Thymus (tissue), 11 donors: ENCODE measurements around the gene MAP2. TPM values are rescaled to one million over a fixed set of nuclear protein-coding genes. Genes with fewer than 3 reads are reported as not detected.
"Not testable (repeated sequence)": the region's sequence is repeated elsewhere in the genome, so short reads cannot be mapped to it uniquely, and the experiment has no call there.

Source experiments
- DNase-seq, 9 donors: peaks; one replicate each; pipeline ENCODE4 v3.0.0-alpha.2; 2013; ENCODE audit warnings: low spot score in 9 of 9, low read depth in 6 of 9, missing footprints in 1 of 9
- H3K27ac ChIP-seq, 2 donors: one replicate each; pipeline ENCODE4 v1.5.1; 2013; ENCODE audit warnings: control low read depth in 1 of 2, low read depth in 1 of 2, low read length in 1 of 2, mild to moderate bottlenecking in 1 of 2, moderate library complexity in 1 of 2
- H3K27me3 ChIP-seq, 2 donors: one replicate each; pipeline ENCODE4 v1.5.1; 2013; ENCODE audit warnings: low read length in 1 of 2; ENCODE audit not compliant: control insufficient read depth in 2 of 2, insufficient read depth in 1 of 2
- H3K36me3 ChIP-seq, 2 donors: one replicate each; pipeline ENCODE4 v1.5.1; 2013; ENCODE audit warnings: low read length in 1 of 2, mild to moderate bottlenecking in 1 of 2, moderate library complexity in 1 of 2; ENCODE audit not compliant: control insufficient read depth in 2 of 2, insufficient read depth in 2 of 2
- H3K4me1 ChIP-seq, 2 donors: one replicate each; pipeline ENCODE4 v1.5.1; 2013; ENCODE audit warnings: low read length in 2 of 2; ENCODE audit not compliant: control insufficient read depth in 2 of 2, insufficient read depth in 2 of 2
- H3K4me3 ChIP-seq, 2 donors: one replicate each; pipeline ENCODE4 v1.5.1; 2013; ENCODE audit warnings: low read length in 2 of 2, control low read depth in 1 of 2, mild to moderate bottlenecking in 1 of 2
- H3K9me3 ChIP-seq, 2 donors: one replicate each; pipeline ENCODE4 v1.5.1; 2013; ENCODE audit warnings: low read length in 1 of 2, mild to moderate bottlenecking in 1 of 2; ENCODE audit not compliant: control insufficient read depth in 2 of 2, insufficient read depth in 1 of 2
- WGBS: extraction: QIAGEN DNeasy Blood & Tissue Kit; methylation state at CpG from one replicate; pipeline ENCODE4 v1.1.7; 2013; 5-methylcytosine and 5-hydroxymethylcytosine counted together
- polyA plus RNA-seq: library from polyadenylated mRNA; stranded (reverse); fragments of 200-250 nt; gene quantifications from one replicate; pipeline ENCODE4 v1.2.3, GENCODE V29; 2013
- total RNA-seq: library from RNA; stranded (reverse); fragments of 120-200 nt; gene quantifications from one replicate; pipeline ENCODE4 v1.2.4, GENCODE V29; 2013
- donor health status: healthy.

MAP2 gene
- total and polyA plus RNA-seq, 2 donors: 2.5 to 5.3 TPM

GRCh38 chr2:209495068-209495620 is 71.3 kb downstream of the MAP2 start:
- 96% methylated on average over 13 of the region's 13 CpGs for WGBS
- peak overlapping the region in 1 of 2 donors; percentile 17 for H3K27ac ChIP-seq
- not testable (repeated sequence) for H3K9me3 ChIP-seq, H3K36me3 ChIP-seq, DNase-seq, H3K4me1 ChIP-seq, H3K4me3 ChIP-seq, H3K27me3 ChIP-seq

- no peak overlapping the region for H3K4me3 ChIP-seq
- H3K9me3 ChIP-seq: peaks cover 0 to 4% of the 10 kb centered on the region in 2 donors
- H3K27me3 ChIP-seq: no peaks in the 10 kb centered on the region
- H3K36me3 ChIP-seq: no peaks in the 10 kb centered on the region
- DNase-seq: no peak
- 90% methylated on average over 4 of the region's 4 CpGs for WGBS
- no peaks in the 10 kb centered on the region for H3K4me1 ChIP-seq
- no peak overlapping the region for H3K27ac ChIP-seq
These were observed 72.2 kb downstream of the MAP2 start for GRCh38 chr2:209495855-209496585.

GRCh38 chr2:209496586-209496982 is 72.7 kb downstream of the MAP2 start:
- Histone ChIP-seq H3K27me3 (no peaks in the 10 kb centered on the region), H3K27ac (no peak overlapping the region), H3K4me1 (no peaks in the 10 kb centered on the region), H3K36me3 (no peaks in the 10 kb centered on the region), H3K4me3 (no peak overlapping the region), H3K9me3 (peaks cover 0 to 4% of the 10 kb centered on the region in 2 donors)
- no peak for DNase-seq

- no peaks in the 10 kb centered on the region for H3K36me3 ChIP-seq
- no peak overlapping the region for H3K27ac ChIP-seq
- DNase-seq: no peak
- H3K27me3 ChIP-seq: no peaks in the 10 kb centered on the region
- H3K4me3 ChIP-seq: no peak overlapping the region
- 98% methylated on average over 1 of the region's 1 CpG for WGBS
- no peaks in the 10 kb centered on the region for H3K4me1 ChIP-seq
- peaks cover 0 to 4% of the 10 kb centered on the region in 2 donors for H3K9me3 ChIP-seq
These were observed 74.8 kb downstream of the MAP2 start for GRCh38 chr2:209498614-209499013.

GRCh38 chr2:209499069-209499468 is 75.2 kb downstream of the MAP2 start:
- H3K4me3 ChIP-seq: no peak overlapping the region
- peaks cover 0 to 4% of the 10 kb centered on the region in 2 donors for H3K9me3 ChIP-seq
- H3K27ac ChIP-seq: no peak overlapping the region
- no peak for DNase-seq
- H3K27me3 ChIP-seq: no peaks in the 10 kb centered on the region
- H3K4me1 ChIP-seq: no peaks in the 10 kb centered on the region
- H3K36me3 ChIP-seq: no peaks in the 10 kb centered on the region

- Histone ChIP-seq H3K9me3 (no peaks in the 10 kb centered on the region), H3K27ac (no peak overlapping the region), H3K36me3 (no peaks in the 10 kb centered on the region), H3K27me3 (no peaks in the 10 kb centered on the region), H3K4me3 (no peak overlapping the region), H3K4me1 (no peaks in the 10 kb centered on the region)
- no peak for DNase-seq
- 96% methylated on average over 2 of the region's 2 CpGs for WGBS
These were observed 77.7 kb downstream of the MAP2 start for GRCh38 chr2:209501579-209501978.

- no peaks in the 10 kb centered on the region for H3K9me3 ChIP-seq
- no peak overlapping the region for H3K27ac ChIP-seq
- WGBS: 97% methylated on average over 2 of the region's 2 CpGs
- no peak for DNase-seq
- H3K4me3 ChIP-seq: no peak overlapping the region
- no peaks in the 10 kb centered on the region for H3K4me1 ChIP-seq
- no peaks in the 10 kb centered on the region for H3K27me3 ChIP-seq
- no peaks in the 10 kb centered on the region for H3K36me3 ChIP-seq
These were observed 81.6 kb downstream of the MAP2 start for GRCh38 chr2:209505410-209505809.

GRCh38 chr2:209508255-209508654 is 84.4 kb downstream of the MAP2 start:
- DNase-seq: no peak
- Histone ChIP-seq H3K4me3 (no peak overlapping the region), H3K27me3 (no peaks in the 10 kb centered on the region), H3K4me1 (no peaks in the 10 kb centered on the region), H3K9me3 (no peaks in the 10 kb centered on the region), H3K27ac (no peak overlapping the region), H3K36me3 (no peaks in the 10 kb centered on the region)

- 95% methylated on average over 2 of the region's 2 CpGs for WGBS
- DNase-seq: no peak
- no peak overlapping the region for H3K27ac ChIP-seq
- H3K9me3 ChIP-seq: no peaks in the 10 kb centered on the region
- H3K36me3 ChIP-seq: no peaks in the 10 kb centered on the region
- no peak overlapping the region for H3K4me3 ChIP-seq
- no peaks in the 10 kb centered on the region for H3K27me3 ChIP-seq
- no peaks in the 10 kb centered on the region for H3K4me1 ChIP-seq
These were observed 87.8 kb downstream of the MAP2 start for GRCh38 chr2:209511637-209512036.
